Stimulated activated naive CD8-positive, alpha-beta T cell treated with anti-CD3 and anti-CD28 coated beads, Interleukin-15, amount 100 ng/mL, for 72 hours (primary cell): ENCODE data around the gene CARMIL1.

ENCODE experiments used
- ATAC-seq: fragments of 150-1000 bp; cut with Tn5 transposase; 2 replicates; pipeline ENCODE4 v1.10.0; 2021; ENCODE audit warnings: mild to moderate bottlenecking, moderate library complexity
- DNase-seq, 2 donors: peaks; one replicate each; pipeline ENCODE4 v3.0.0; 2021 to 2022
- H3K27ac Mint-ChIP-seq, 2 donors: one replicate each; pipeline ENCODE4 v1.8.0; 2022; ENCODE audit warnings: mild to moderate bottlenecking in 2 of 2, mixed read lengths in 2 of 2, moderate library complexity in 2 of 2
- H3K27me3 Mint-ChIP-seq: one replicate; pipeline ENCODE4 v1.8.0; 2022; ENCODE audit warnings: mixed read lengths
- H3K4me1 Mint-ChIP-seq: one replicate; pipeline ENCODE4 v1.8.0; 2022; ENCODE audit warnings: mild to moderate bottlenecking, mixed read lengths
- H3K4me3 Mint-ChIP-seq, 2 donors: one replicate each; pipeline ENCODE4 v1.8.0; 2022; ENCODE audit warnings: mild to moderate bottlenecking in 2 of 2, mixed read lengths in 2 of 2, moderate library complexity in 1 of 2
- H3K9me3 Mint-ChIP-seq, 2 donors: one replicate each; pipeline ENCODE4 v1.8.0; 2022; ENCODE audit warnings: mixed read lengths in 2 of 2

CARMIL1 gene

GRCh38 chr6:25482996-25483395 is 203.8 kb downstream of the CARMIL1 start:
- DNase-seq: no peak
- no peaks in the 10 kb centered on the region for H3K4me1 Mint-ChIP-seq

DNA sequence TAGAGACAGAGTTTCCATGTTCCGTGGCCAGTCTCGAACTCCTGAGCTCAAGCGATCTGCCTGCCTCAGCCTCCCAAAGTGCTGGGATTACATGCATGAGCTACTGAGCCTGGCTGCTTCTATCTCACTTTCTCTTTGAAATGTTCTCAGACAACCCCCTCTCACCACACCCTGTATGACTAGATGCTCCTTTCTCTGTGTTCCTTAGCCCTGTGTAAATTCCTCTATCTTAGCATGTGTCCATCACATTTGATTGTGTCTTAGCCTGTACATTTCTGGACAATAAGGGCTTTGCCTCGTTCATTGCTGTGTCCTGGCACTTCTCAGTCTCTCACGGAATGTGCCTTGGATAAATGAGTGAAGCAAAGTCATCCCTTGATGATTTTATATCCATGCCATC is 204.8 kb downstream of the CARMIL1 start:
- H3K4me1 Mint-ChIP-seq: no peaks in the 10 kb centered on the region
- DNase-seq: no peak
- no peak overlapping the region for H3K27ac Mint-ChIP-seq
- no peak overlapping the region for H3K4me3 Mint-ChIP-seq
- no peaks in the 10 kb centered on the region for H3K9me3 Mint-ChIP-seq
- ATAC-seq: no peak
- no peaks in the 10 kb centered on the region for H3K27me3 Mint-ChIP-seq

More at GRCh38 chr6:25482996-25483395, 203.8 kb downstream of the CARMIL1 start:
- Mint-ChIP-seq H3K27ac (peak overlapping the region in 1 of 2 donors; percentile 7), H3K9me3 (no peaks in the 10 kb centered on the region), H3K4me3 (no peak overlapping the region), H3K27me3 (no peaks in the 10 kb centered on the region)
- no peak for ATAC-seq

GRCh38 chr6:25484900-25485299 is 205.7 kb downstream of the CARMIL1 start:
- DNase-seq (no peak), ATAC-seq (no peak)
- peaks cover 4% of the 10 kb centered on the region for H3K4me1 Mint-ChIP-seq
- H3K4me3 Mint-ChIP-seq: no peak overlapping the region
- no peaks in the 10 kb centered on the region for H3K9me3 Mint-ChIP-seq
- no peaks in the 10 kb centered on the region for H3K27me3 Mint-ChIP-seq
- H3K27ac Mint-ChIP-seq: no peak overlapping the region

DNA sequence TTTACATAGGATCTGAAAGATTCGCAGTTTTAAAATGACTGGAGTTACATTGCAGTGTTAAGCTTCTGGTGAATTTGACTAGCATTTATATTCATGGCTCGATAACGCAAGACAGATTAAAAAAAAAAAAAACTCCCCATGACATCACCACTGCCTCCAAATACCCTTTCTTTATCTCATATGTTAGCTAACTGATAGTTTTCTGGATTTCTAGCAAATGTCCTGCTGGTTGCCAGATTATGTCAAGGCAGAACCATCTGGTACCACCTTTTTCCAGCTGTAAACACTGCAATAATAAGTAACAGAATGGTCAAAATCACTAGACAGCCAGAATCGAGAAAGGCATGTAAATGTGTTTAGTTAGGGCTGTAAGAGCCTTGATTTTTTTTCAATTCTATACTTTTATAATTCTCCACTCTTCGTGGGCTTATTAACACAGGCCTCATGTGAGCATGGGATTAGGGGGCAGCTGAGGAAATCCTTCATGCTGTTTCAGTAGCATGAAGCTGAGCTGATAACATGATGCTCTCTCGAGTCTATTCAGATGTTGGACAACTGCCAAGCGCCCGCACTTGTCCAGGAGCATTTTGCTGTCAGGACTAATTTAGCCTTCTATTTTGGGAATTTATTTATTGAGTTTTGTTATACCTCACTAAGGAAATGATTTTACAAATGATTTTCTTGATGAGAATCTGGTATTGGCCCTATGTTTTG is 206.8 kb downstream of the CARMIL1 start:
- ATAC-seq (no peak), DNase-seq (no peak)
- H3K4me3 Mint-ChIP-seq: no peak overlapping the region
- no peaks in the 10 kb centered on the region for H3K27me3 Mint-ChIP-seq
- no peak overlapping the region for H3K27ac Mint-ChIP-seq
- peaks cover 10% of the 10 kb centered on the region for H3K4me1 Mint-ChIP-seq
- H3K9me3 Mint-ChIP-seq: no peaks in the 10 kb centered on the region

- no peak overlapping the region for H3K4me3 Mint-ChIP-seq
- ATAC-seq (no peak), DNase-seq (no peak)
- H3K27me3 Mint-ChIP-seq: no peaks in the 10 kb centered on the region
- no peaks in the 10 kb centered on the region for H3K9me3 Mint-ChIP-seq
- peaks cover 10% of the 10 kb centered on the region for H3K4me1 Mint-ChIP-seq
- no peak overlapping the region for H3K27ac Mint-ChIP-seq
Measured at GRCh38 chr6:25486550-25486949, 207.4 kb downstream of the CARMIL1 start.

DNA sequence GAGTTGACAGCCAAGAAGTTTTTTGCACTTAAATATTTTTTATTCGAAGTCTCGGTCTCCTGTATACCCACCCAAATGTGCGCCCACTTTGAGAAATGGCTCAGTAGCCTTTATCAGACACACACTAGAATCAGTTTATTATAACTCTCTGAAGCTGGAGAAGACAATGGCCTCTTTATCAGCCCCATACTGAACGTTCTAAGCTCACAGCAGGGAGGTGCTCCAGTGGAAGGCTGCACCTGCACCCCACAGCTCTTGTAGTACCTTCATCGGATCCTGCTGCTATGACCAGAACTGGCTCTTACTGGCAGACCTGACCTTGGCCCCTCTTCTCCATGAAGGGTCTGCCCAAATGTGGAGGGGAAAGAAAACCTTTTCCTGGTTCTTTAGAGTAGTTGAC is 207.8 kb downstream of the CARMIL1 start:
- H3K4me1 Mint-ChIP-seq: peaks cover 10% of the 10 kb centered on the region
- no peaks in the 10 kb centered on the region for H3K9me3 Mint-ChIP-seq
- H3K27ac Mint-ChIP-seq: no peak overlapping the region
- no peaks in the 10 kb centered on the region for H3K27me3 Mint-ChIP-seq
- H3K4me3 Mint-ChIP-seq: no peak overlapping the region
- DNase-seq (no peak), ATAC-seq (no peak)

- no peak for DNase-seq
- Mint-ChIP-seq H3K9me3 (no peaks in the 10 kb centered on the region), H3K4me1 (peaks cover 10% of the 10 kb centered on the region), H3K27me3 (no peaks in the 10 kb centered on the region), H3K27ac (peak overlapping the region in 1 of 2 donors; percentile 19), H3K4me3 (no peak overlapping the region)
- no peak for ATAC-seq
Measured at GRCh38 chr6:25488156-25488555, 209.0 kb downstream of the CARMIL1 start.

GRCh38 chr6:25489399-25489798 is 210.2 kb downstream of the CARMIL1 start:
- Mint-ChIP-seq H3K27ac (peak overlapping the region in 1 of 2 donors; percentile 81), H3K4me3 (no peak overlapping the region), H3K9me3 (no peaks in the 10 kb centered on the region), H3K4me1 (peaks cover 10% of the 10 kb centered on the region), H3K27me3 (no peaks in the 10 kb centered on the region)
- no peak for ATAC-seq
- no peak for DNase-seq

GRCh38 chr6:25490018-25490801 is 211.0 kb downstream of the CARMIL1 start:
- Mint-ChIP-seq H3K27ac (peak overlapping the region in 1 of 2 donors; percentile 81), H3K4me3 (no peak overlapping the region), H3K27me3 (no peaks in the 10 kb centered on the region), H3K4me1 (peaks cover 10% of the 10 kb centered on the region), H3K9me3 (no peaks in the 10 kb centered on the region)
- DNase-seq (peak; percentile 66 to 73), ATAC-seq (peak; percentile 87)

GRCh38 chr6:25492951-25493350 is 213.8 kb downstream of the CARMIL1 start:
- Mint-ChIP-seq H3K27me3 (no peaks in the 10 kb centered on the region), H3K27ac (no peak overlapping the region), H3K4me1 (peaks cover 10% of the 10 kb centered on the region), H3K4me3 (no peak overlapping the region), H3K9me3 (no peaks in the 10 kb centered on the region)
- ATAC-seq: no peak
- no peak for DNase-seq

DNA sequence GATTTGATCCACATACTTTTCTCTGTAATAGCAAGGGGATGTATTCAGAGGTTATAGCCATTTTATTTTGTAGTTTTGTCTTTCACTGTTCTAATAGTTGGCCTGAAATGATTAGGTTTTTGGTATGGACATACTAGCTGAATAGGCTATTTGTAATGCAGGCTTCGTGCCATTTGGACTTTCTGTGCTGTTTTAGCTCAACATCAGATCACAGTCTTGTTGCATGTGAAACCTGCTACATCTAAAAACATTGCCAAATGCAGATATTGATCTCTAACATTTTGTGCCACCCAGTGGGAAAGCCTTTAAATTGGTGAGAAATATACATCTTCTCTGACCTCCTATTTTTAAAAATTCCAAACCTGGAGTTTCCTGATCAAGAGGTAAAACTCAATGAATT is 215.3 kb downstream of the CARMIL1 start:
- no peak overlapping the region for H3K27ac Mint-ChIP-seq

GRCh38 chr6:25497383-25498040 is 218.3 kb downstream of the CARMIL1 start:
- DNase-seq: no peak

More for the DNA sequence above, 215.3 kb downstream of the CARMIL1 start:
- DNase-seq: no peak
- no peak for ATAC-seq
- Mint-ChIP-seq H3K4me3 (no peak overlapping the region), H3K4me1 (peaks cover 10% of the 10 kb centered on the region), H3K27me3 (no peaks in the 10 kb centered on the region), H3K9me3 (no peaks in the 10 kb centered on the region)

DNA sequence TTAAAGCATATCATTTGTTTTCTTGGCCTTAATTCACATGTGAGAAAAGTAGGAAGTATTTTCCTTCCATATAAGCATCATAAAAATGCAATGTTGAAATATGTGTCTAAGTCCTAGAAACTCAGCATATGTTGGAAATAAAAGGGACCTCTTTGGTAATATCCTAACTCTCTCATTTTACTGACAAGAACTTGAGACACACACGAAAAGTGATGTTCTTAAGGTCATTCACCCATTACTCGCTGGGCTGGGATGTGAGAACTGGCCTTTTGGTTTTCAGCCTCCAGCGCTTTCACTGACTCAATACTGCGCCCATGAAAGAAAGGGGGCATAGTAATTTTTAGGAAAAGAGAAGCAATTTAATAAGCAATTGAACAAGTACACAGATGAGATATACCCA is 219.3 kb downstream of the CARMIL1 start:
- H3K9me3 Mint-ChIP-seq: no peaks in the 10 kb centered on the region
- H3K4me1 Mint-ChIP-seq: no peaks in the 10 kb centered on the region
- no peak overlapping the region for H3K27ac Mint-ChIP-seq
- no peak for DNase-seq
- no peak for ATAC-seq
- H3K4me3 Mint-ChIP-seq: no peak overlapping the region
- no peaks in the 10 kb centered on the region for H3K27me3 Mint-ChIP-seq

More at GRCh38 chr6:25497383-25498040, 218.3 kb downstream of the CARMIL1 start:
- ATAC-seq: no peak
- Mint-ChIP-seq H3K4me1 (no peaks in the 10 kb centered on the region), H3K4me3 (no peak overlapping the region), H3K9me3 (no peaks in the 10 kb centered on the region), H3K27ac (no peak overlapping the region), H3K27me3 (no peaks in the 10 kb centered on the region)

- H3K4me3 Mint-ChIP-seq: no peak overlapping the region
- no peak overlapping the region for H3K27ac Mint-ChIP-seq
- DNase-seq (no peak), ATAC-seq (no peak)
- H3K27me3 Mint-ChIP-seq: no peaks in the 10 kb centered on the region
- no peaks in the 10 kb centered on the region for H3K4me1 Mint-ChIP-seq
- no peaks in the 10 kb centered on the region for H3K9me3 Mint-ChIP-seq
Measured at GRCh38 chr6:25499615-25500235, 220.6 kb downstream of the CARMIL1 start.

DNA sequence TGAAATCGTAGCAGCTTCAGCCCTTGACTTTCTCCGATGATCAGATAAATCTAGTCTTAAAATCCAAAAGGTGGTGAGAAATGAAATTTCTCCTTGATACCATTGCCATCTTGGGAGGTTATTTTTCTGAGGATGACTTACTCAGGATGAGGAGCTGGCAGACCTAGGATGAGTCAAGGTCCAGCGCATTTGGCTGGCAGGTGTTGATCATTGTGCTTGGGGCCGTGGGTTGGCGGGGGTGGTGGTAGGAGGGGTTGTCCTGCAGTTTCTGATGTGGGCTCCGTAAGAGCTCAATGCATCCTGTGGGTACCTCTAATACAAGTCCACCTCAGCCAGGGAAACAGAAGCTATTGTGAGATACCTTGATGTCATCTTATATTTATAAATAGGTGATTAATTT is 224.5 kb downstream of the CARMIL1 start:
- ATAC-seq: no peak

More for the DNA sequence above, 224.5 kb downstream of the CARMIL1 start:
- H3K27me3 Mint-ChIP-seq: no peaks in the 10 kb centered on the region
- H3K27ac Mint-ChIP-seq: no peak overlapping the region
- no peak overlapping the region for H3K4me3 Mint-ChIP-seq
- DNase-seq: no peak
- no peaks in the 10 kb centered on the region for H3K4me1 Mint-ChIP-seq
- no peaks in the 10 kb centered on the region for H3K9me3 Mint-ChIP-seq
